ENCODE data around the gene DNM3.

DNA sequence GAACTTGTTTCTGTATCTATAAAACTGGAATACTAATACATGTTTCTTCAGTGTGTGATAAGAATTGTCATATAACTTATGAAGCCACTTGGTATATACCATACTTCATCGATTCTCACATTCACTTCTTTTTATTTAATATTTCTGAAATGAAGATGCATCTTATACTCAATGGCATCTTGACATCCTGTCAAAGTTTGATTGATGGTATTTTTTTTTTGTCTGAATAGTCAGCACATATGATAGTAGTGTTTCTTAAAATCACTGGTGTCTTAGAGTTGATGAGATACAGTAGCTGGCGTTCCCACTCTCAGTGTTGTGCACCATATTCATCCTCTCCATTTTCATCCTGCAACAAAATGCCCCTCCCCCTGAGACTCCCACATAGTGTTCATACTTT, 544.7 kb downstream of the DNM3 start:
- TF ChIP-seq CTCF (IDR thresholded peaks at IDR 0.05) (no peak), POLR2A (IDR thresholded peaks at IDR 0.05) (no peak)

Measured in lower leg skin (tissue), 3 donors.